Bronchial epithelial cell (primary cell): ENCODE measurements around the gene GATA6. TPM values are rescaled to one million over a fixed set of nuclear protein-coding genes. Genes with fewer than 3 reads are reported as not detected.
"Not testable (repeated sequence)": the region's sequence is repeated elsewhere in the genome, so short reads cannot be mapped to it uniquely, and the experiment has no call there.

Source experiments
- DNase-seq: peaks from one replicate; pipeline ENCODE4 v3.0.0-alpha.2; 2010; ENCODE audit warnings: low read depth
- FAIRE-seq: peaks from 2 replicates; lab custom pipeline; 2011; peaks lifted over from hg19 to GRCh38; lab: Jason Lieb, UNC
- H3K27me3 ChIP-seq: 2 replicates; pipeline ENCODE4 v1.5.1; 2011; ENCODE audit warnings: low read length; ENCODE audit not compliant: control insufficient read depth, insufficient read depth
- H3K36me3 ChIP-seq: 2 replicates; pipeline ENCODE4 v1.5.1; 2011; ENCODE audit warnings: low read length; ENCODE audit not compliant: control insufficient read depth, insufficient read depth
- H3K4me3 ChIP-seq: 2 replicates; pipeline ENCODE4 v1.5.1; 2011; ENCODE audit warnings: mild to moderate bottlenecking, low read depth, low read length, control low read depth
- CTCF ChIP-seq: IDR thresholded peaks from 2 replicates; pipeline ENCODE4 v1.5.1; 2011; ENCODE audit warnings: mild to moderate bottlenecking, moderate library complexity, low read length, control low read depth, inconsistent platforms; ENCODE audit not compliant: insufficient read depth, severe bottlenecking
- total RNA-seq: library from RNA; depleted of rRNA; stranded (reverse); fragments of >200 nt; gene quantifications from 2 replicates; pipeline ENCODE4 v1.2.1, GENCODE V29; 2014

GATA6 gene
- total RNA-seq, 1 donor from 2014 or later: 2.9 TPM

GRCh38 chr18:22213333-22213973 lies 44.1 kb downstream of the GATA6 start:
- FAIRE-seq: peak; percentile 79
- TF ChIP-seq CTCF: no peak

GRCh38 chr18:22214731-22215528 lies 45.5 kb downstream of the GATA6 start:
- DNase-seq (peak; percentile 80), FAIRE-seq (no peak)
- no peak for TF ChIP-seq CTCF
- H3K4me3 ChIP-seq: no peak overlapping the region
- no peaks in the 10 kb centered on the region for H3K27me3 ChIP-seq
- H3K36me3 ChIP-seq: no peaks in the 10 kb centered on the region

More at GRCh38 chr18:22213333-22213973, 44.1 kb downstream of the GATA6 start:
- Histone ChIP-seq H3K27me3 (no peaks in the 10 kb centered on the region), H3K36me3 (no peaks in the 10 kb centered on the region), H3K4me3 (no peak overlapping the region)
- peak; percentile 84 for DNase-seq

- DNase-seq: no peak
- Histone ChIP-seq H3K27me3 (no peaks in the 10 kb centered on the region), H3K4me3 (no peak overlapping the region), H3K36me3 (no peaks in the 10 kb centered on the region)
- no peak for TF ChIP-seq CTCF
- FAIRE-seq: no peak
Measured at GRCh38 chr18:22218835-22219234, 49.4 kb downstream of the GATA6 start.

- FAIRE-seq (no peak), DNase-seq (no peak)
- Histone ChIP-seq H3K27me3 (no peaks in the 10 kb centered on the region), H3K36me3 (no peaks in the 10 kb centered on the region), H3K4me3 (no peak overlapping the region)
- no peak for TF ChIP-seq CTCF
Measured at GRCh38 chr18:22219568-22220355, 50.4 kb downstream of the GATA6 start.

GRCh38 chr18:22220585-22220984 lies 51.2 kb downstream of the GATA6 start:
- not testable (repeated sequence) for H3K36me3 ChIP-seq, DNase-seq, H3K27me3 ChIP-seq, FAIRE-seq, H3K4me3 ChIP-seq

- DNase-seq (no peak), FAIRE-seq (no peak)
- Histone ChIP-seq H3K4me3 (no peak overlapping the region), H3K36me3 (no peaks in the 10 kb centered on the region), H3K27me3 (no peaks in the 10 kb centered on the region)
- no peak for TF ChIP-seq CTCF
Measured at GRCh38 chr18:22221350-22221749, 52.0 kb downstream of the GATA6 start.
